Mesenchymal stem cell (in vitro differentiated cells and primary cell): ENCODE data around the gene APOD.

Source experiments
- DNase-seq: peaks from one replicate; pipeline ENCODE4 v3.0.0-alpha.2; 2013
- H2AFZ ChIP-seq: one replicate; pipeline ENCODE4 v1.6.1; 2013; ENCODE audit warnings: low read depth, mild to moderate bottlenecking, control low read depth, inconsistent platforms, low read length, moderate library complexity
- H2AK5ac ChIP-seq: 2 replicates; pipeline ENCODE4 v1.6.1; 2013; ENCODE audit warnings: low read length, moderate library complexity, mild to moderate bottlenecking, inconsistent platforms; ENCODE audit not compliant: severe bottlenecking
- H2BK120ac ChIP-seq: one replicate; pipeline ENCODE4 v1.6.1; 2013; ENCODE audit warnings: low read depth, mild to moderate bottlenecking, inconsistent platforms, low read length, moderate library complexity
- H2BK12ac ChIP-seq, 2 experiments: one replicate each; pipeline ENCODE4 v1.6.1; 2013; ENCODE audit warnings: inconsistent platforms in 2 of 2, low read length in 2 of 2, mild to moderate bottlenecking in 2 of 2, moderate library complexity in 2 of 2, control low read depth in 1 of 2
- H2BK15ac ChIP-seq: one replicate; pipeline ENCODE4 v1.6.1; 2013; ENCODE audit warnings: mild to moderate bottlenecking, low read depth, inconsistent platforms; ENCODE audit not compliant: poor library complexity, severe bottlenecking
- H2BK5ac ChIP-seq: 2 replicates; pipeline ENCODE4 v1.6.1; 2013; ENCODE audit warnings: low read depth, mild to moderate bottlenecking, low read length, control low read depth, inconsistent platforms; ENCODE audit not compliant: poor library complexity, severe bottlenecking
- H3K14ac ChIP-seq, 2 experiments: one replicate each; pipeline ENCODE4 v1.6.1; 2013; ENCODE audit warnings: inconsistent platforms in 2 of 2, low read length in 2 of 2, control low read depth in 1 of 2, mild to moderate bottlenecking in 1 of 2, moderate library complexity in 1 of 2
- H3K18ac ChIP-seq, 2 experiments: one replicate each; pipeline ENCODE4 v1.6.1; 2013; ENCODE audit warnings: inconsistent platforms in 2 of 2, low read length in 2 of 2, control low read depth in 1 of 2, low read depth in 1 of 2, mild to moderate bottlenecking in 1 of 2
- H3K23ac ChIP-seq, 2 experiments: one replicate each; pipeline ENCODE4 v1.6.1; 2013; ENCODE audit warnings: inconsistent platforms in 2 of 2, low read length in 2 of 2, mild to moderate bottlenecking in 2 of 2, moderate library complexity in 2 of 2, control low read depth in 1 of 2
- H3K27ac ChIP-seq: 2 replicates; pipeline ENCODE4 v1.5.1; 2013; ENCODE audit warnings: mild to moderate bottlenecking, moderate library complexity, low read length, control low read depth, inconsistent platforms; ENCODE audit not compliant: poor library complexity, severe bottlenecking
- H3K27me3 ChIP-seq, 2 experiments: 2 replicates each; pipeline versions ENCODE4 v1.6.1 to v1.7.0; 2013; ENCODE audit warnings: low read length in 2 of 2, mild to moderate bottlenecking in 2 of 2, moderate library complexity in 2 of 2, control low read depth in 1 of 2, inconsistent platforms in 1 of 2; ENCODE audit not compliant: control insufficient read depth in 1 of 2, insufficient read depth in 1 of 2
- H3K36me3 ChIP-seq, 2 experiments: 2 replicates each; pipeline versions ENCODE4 v1.6.1 to v1.7.0; 2013; ENCODE audit warnings: low read length in 2 of 2, control low read depth in 1 of 2, inconsistent platforms in 1 of 2, low read depth in 1 of 2, mild to moderate bottlenecking in 1 of 2; ENCODE audit not compliant: insufficient read depth in 2 of 2, control insufficient read depth in 1 of 2
- H3K4ac ChIP-seq, 2 experiments: one replicate each; pipeline ENCODE4 v1.6.1; 2013; ENCODE audit warnings: inconsistent platforms in 2 of 2, low read length in 2 of 2, mild to moderate bottlenecking in 2 of 2, moderate library complexity in 2 of 2, control low read depth in 1 of 2, low read depth in 1 of 2
- H3K4me1 ChIP-seq: 2 replicates; pipeline ENCODE4 v1.6.1; 2013; ENCODE audit warnings: low read depth, low read length, control low read depth; ENCODE audit not compliant: control insufficient read depth, insufficient read depth
- H3K4me2 ChIP-seq: 2 replicates; pipeline ENCODE4 v1.6.1; 2013; ENCODE audit warnings: low read length, mild to moderate bottlenecking, inconsistent platforms; ENCODE audit not compliant: poor library complexity, severe bottlenecking
- H3K4me3 ChIP-seq, 2 experiments: 2 replicates each; pipeline versions ENCODE4 v1.5.1 to v1.7.0; 2013; ENCODE audit warnings: low read length in 2 of 2, mild to moderate bottlenecking in 2 of 2, control low read depth in 1 of 2, low read depth in 1 of 2; ENCODE audit not compliant: insufficient read depth in 1 of 2
- H3K79me1 ChIP-seq: replicated peaks from 2 replicates; pipeline ENCODE4 v1.6.1; 2013; ENCODE audit warnings: mild to moderate bottlenecking, control low read depth, low read length, inconsistent platforms; ENCODE audit not compliant: poor library complexity, severe bottlenecking
- H3K9ac ChIP-seq: 2 replicates; pipeline ENCODE4 v1.7.0; 2013; ENCODE audit warnings: mild to moderate bottlenecking, low read length, moderate library complexity
- H3K9me3 ChIP-seq: 2 replicates; pipeline ENCODE4 v1.7.0; 2013; ENCODE audit warnings: mild to moderate bottlenecking, low read length; ENCODE audit not compliant: control insufficient read depth
- H4K8ac ChIP-seq: one replicate; pipeline ENCODE4 v1.6.1; 2013; ENCODE audit warnings: inconsistent platforms, mild to moderate bottlenecking, low read length, moderate library complexity
- H4K91ac ChIP-seq: one replicate; pipeline ENCODE4 v1.6.1; 2013; ENCODE audit warnings: mild to moderate bottlenecking, low read length, inconsistent platforms
- WGBS: methylation state at CpG from one replicate; pipeline ENCODE4 v1.1.7; 2013; ENCODE audit warnings: mixed read lengths; 5-methylcytosine and 5-hydroxymethylcytosine counted together

The APOD gene

DNA sequence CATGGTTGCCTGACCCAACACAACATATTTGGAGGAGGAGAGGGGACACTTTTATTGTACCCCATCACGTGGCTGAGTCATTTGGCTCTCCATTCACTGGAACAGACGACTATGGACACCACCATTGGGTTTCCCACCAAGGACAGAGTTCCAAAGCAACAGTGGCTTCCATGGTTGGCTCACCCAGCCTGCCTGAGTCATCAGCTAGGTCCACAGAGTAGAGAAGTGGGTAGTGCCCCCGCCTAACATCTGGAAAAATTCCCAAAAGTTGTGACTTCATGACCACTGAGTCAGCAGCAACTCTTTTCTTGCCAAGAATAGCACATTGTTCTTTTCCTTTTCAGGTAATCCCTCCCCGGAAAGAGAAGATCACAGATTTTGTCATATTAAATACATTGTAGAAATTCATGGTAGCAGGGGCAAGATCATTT, 37.6 kb downstream of the APOD start:
- Histone ChIP-seq H2AK5ac (no peak overlapping the region), H3K79me1 (peaks cover 3% of the 10 kb centered on the region), H3K14ac (no peak overlapping the region), H3K4me2 (no peak overlapping the region), H3K4me1 (peaks cover 10% of the 10 kb centered on the region), H2BK12ac (no peak overlapping the region), H3K27ac (no peak overlapping the region), H3K23ac (no peak overlapping the region), H3K4ac (no peak overlapping the region), H3K9me3 (no peaks in the 10 kb centered on the region), H2AFZ (no peak overlapping the region), H4K91ac (no peak overlapping the region), H4K8ac (no peak overlapping the region), H3K27me3 (peaks cover 7 to 9% of the 10 kb centered on the region in 2 experiments), H2BK15ac (no peak overlapping the region), H3K36me3 (no peaks in the 10 kb centered on the region), H3K4me3 (peak overlapping the region in 1 of 2 experiments; percentile 53), H2BK5ac (no peak overlapping the region), H3K18ac (no peak overlapping the region), H3K9ac (peak overlapping the region; percentile 48), H2BK120ac (no peak overlapping the region)
- 69% methylated on average over 3 of the region's 4 CpGs for WGBS
- DNase-seq, result peak; percentile 37

DNA sequence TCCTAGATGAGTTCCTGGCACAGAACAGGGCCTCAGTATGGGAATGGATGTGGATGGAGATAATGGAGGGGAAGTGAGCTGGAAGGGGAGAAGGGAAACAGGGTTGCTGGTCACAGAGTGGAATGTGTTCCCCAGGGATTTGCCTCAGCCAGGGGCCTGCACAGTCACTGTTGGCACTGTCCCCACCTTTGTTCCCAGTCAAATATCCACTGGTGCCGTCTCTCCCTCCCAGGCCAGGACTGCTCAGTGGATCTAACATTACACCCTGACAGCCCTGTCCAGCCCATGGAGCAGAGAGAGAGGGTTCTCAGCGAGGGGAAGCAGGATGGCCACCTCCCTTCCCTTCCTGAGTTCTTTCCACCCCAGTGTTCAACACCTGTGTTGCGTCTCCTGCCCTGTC, 39.1 kb downstream of the APOD start:
- no peak overlapping the region for H3K4me3 ChIP-seq
- H3K4me2 ChIP-seq, result no peak overlapping the region
- H3K18ac ChIP-seq, result no peak overlapping the region
- no peak overlapping the region for H3K23ac ChIP-seq
- no peak overlapping the region for H4K91ac ChIP-seq
- H3K14ac ChIP-seq, result no peak overlapping the region
- H2AFZ ChIP-seq, result no peak overlapping the region
- no peak overlapping the region for H4K8ac ChIP-seq
- H3K27me3 ChIP-seq, result peaks cover 0 to 4% of the 10 kb centered on the region in 2 experiments
- H3K79me1 ChIP-seq, result peaks cover 11% of the 10 kb centered on the region
- peak overlapping the region in 1 of 2 experiments; percentile 13 for H3K4ac ChIP-seq
- H2BK120ac ChIP-seq, result no peak overlapping the region
- H2BK5ac ChIP-seq, result no peak overlapping the region
- peaks cover 0 to 3% of the 10 kb centered on the region in 2 experiments for H3K36me3 ChIP-seq
- H2AK5ac ChIP-seq, result no peak overlapping the region
- no peak overlapping the region for H2BK15ac ChIP-seq
- 85% methylated on average over 3 of the region's 3 CpGs for WGBS
- H3K9ac ChIP-seq, result no peak overlapping the region
- H3K4me1 ChIP-seq, result peaks cover 12% of the 10 kb centered on the region
- DNase-seq, result no peak
- no peak overlapping the region for H3K27ac ChIP-seq
- H2BK12ac ChIP-seq, result no peak overlapping the region
- H3K9me3 ChIP-seq, result no peaks in the 10 kb centered on the region

DNA sequence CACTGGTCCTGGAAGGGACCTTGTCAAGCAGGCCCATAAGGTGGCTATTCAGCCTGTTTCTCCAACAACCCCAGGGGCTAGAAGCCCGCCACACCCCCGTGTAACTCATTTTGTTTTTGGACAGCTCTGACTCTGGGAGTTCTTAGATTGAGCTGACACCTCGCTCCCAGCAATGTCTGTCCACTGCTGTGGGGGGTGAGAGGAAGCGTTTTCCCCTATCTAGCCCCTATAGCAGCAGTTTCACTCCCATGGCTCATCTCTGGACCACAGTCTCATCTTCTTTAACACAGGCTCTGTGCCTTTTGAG, 39.6 kb downstream of the APOD start:
- 89% methylated on average over 4 of the region's 4 CpGs for WGBS
- Histone ChIP-seq H3K36me3 (peaks cover 0 to 3% of the 10 kb centered on the region in 2 experiments), H3K4me2 (no peak overlapping the region), H3K4me1 (peaks cover 14% of the 10 kb centered on the region), H3K9me3 (no peaks in the 10 kb centered on the region), H2BK15ac (no peak overlapping the region), H3K79me1 (peaks cover 14% of the 10 kb centered on the region), H2BK5ac (no peak overlapping the region), H4K91ac (no peak overlapping the region), H3K18ac (no peak overlapping the region), H3K9ac (no peak overlapping the region), H3K4ac (no peak overlapping the region), H3K14ac (no peak overlapping the region), H2BK12ac (no peak overlapping the region), H2AFZ (no peak overlapping the region), H3K27ac (no peak overlapping the region), H4K8ac (no peak overlapping the region), H2BK120ac (no peak overlapping the region), H3K27me3 (peaks cover 0 to 4% of the 10 kb centered on the region in 2 experiments), H3K4me3 (peak overlapping the region in 1 of 2 experiments; percentile 94), H3K23ac (no peak overlapping the region), H2AK5ac (no peak overlapping the region)
- no peak for DNase-seq

DNA sequence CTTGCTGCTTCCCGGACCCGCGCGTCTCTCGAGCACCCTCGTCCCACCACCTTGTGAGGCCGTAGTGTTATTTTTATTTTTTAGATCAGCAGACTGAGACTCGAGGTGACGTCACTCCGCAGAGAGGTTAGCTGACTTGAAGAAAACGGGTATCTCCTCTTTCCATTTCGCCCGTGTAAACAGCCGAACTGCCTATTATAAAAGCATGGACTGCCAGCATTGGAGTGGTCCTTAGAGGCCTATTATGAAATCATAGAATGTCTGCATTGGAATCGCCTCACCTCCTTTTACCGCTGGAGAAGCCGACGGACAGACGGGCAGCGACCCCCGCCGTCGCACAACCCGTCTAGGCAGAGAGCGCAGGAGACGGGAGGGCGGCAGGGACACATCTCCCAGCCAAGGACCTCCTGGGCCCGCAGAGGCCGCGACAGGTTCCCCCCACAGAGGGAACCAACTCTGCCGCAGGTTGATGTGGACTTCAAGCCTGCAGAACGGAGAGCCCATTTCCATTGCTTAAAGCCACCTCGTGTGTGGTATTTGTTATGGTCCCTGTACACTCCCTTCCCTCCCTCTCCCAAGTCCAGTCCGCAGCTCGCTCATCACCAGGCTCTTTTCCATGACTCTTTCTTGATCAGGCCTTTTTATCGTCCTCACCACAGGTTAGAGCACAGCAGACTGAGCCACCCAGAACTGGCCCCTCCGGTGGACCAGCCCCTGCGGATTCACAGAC, 40.1 kb downstream of the APOD start:
- Histone ChIP-seq H2BK120ac (no peak overlapping the region), H3K4me1 (peaks cover 14% of the 10 kb centered on the region), H3K23ac (no peak overlapping the region), H3K4me2 (peak overlapping the region; percentile 5), H3K79me1 (peaks cover 14% of the 10 kb centered on the region), H3K9me3 (no peaks in the 10 kb centered on the region), H2BK12ac (peak overlapping the region; percentile 6 to 18), H3K4ac (no peak overlapping the region), H2BK5ac (no peak overlapping the region), H4K91ac (no peak overlapping the region), H3K9ac (peak overlapping the region; percentile 96), H3K27ac (no peak overlapping the region), H2AFZ (peak overlapping the region; percentile 43), H3K14ac (no peak overlapping the region), H3K27me3 (peaks cover 0 to 4% of the 10 kb centered on the region in 2 experiments), H3K4me3 (peak overlapping the region; percentile 61 to 94), H2AK5ac (no peak overlapping the region), H4K8ac (no peak overlapping the region), H3K36me3 (peaks cover 0 to 3% of the 10 kb centered on the region in 2 experiments), H2BK15ac (no peak overlapping the region), H3K18ac (no peak overlapping the region)
- 19% methylated on average over 37 of the region's 38 CpGs for WGBS
- no peak for DNase-seq
